Ovary (tissue), 3 donors: ENCODE measurements around the gene OTOL1.

Experiments
- EP300 ChIP-seq: sonication (generic); formaldehyde crosslinking; IDR thresholded peaks from one replicate; pipeline ENCODE4 v1.6.1; 2017; ENCODE audit warnings: antibody characterized with exemption
- TF ChIP-seq, protein P1 (sequence below), 3 donors: fragments of 450-650 bp in 2 of 3; fragments of 200-600 bp in 1 of 3; IDR thresholded peaks; one replicate each; pipeline versions ENCODE4 v1.5.1 to v1.8.0; 2016 to 2022; ENCODE audit warnings: antibody characterized with exemption in 3 of 3, mild to moderate bottlenecking in 1 of 3
- donor health status: DM: no; HTN: no; CAD: no.

DNA sequence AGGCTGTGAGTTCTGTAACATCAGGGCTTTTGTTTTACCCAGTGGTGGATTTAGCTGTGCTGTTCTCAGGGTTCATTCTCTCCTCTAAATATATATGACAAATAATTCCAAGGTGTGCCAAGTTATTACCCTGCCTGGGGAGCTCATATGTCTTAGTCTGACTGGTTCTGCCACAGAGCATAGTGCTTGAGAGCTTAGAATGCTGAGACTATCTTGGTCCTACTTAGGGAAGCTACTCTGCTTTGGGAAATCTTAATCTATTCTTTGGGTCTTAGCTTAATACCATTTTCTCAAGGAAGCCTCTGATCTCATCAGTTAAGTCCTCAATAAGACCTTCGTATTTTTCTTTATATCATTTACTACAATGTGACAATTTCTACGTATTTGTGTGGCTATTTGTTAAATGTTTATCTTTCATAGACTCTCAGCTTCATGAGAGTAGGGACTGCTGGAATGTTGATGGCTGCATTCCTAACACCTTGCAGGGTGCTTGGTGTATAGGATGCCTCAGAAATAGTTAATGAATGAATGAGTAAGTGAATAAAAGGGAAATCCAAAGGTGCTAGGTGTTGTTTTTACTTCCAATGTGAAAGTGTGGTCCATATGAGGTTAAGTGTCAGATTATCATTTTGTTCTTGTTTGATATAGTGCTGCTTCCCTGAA lies 1.8 kb downstream of the OTOL1 start:
- TF ChIP-seq, protein P1, sequence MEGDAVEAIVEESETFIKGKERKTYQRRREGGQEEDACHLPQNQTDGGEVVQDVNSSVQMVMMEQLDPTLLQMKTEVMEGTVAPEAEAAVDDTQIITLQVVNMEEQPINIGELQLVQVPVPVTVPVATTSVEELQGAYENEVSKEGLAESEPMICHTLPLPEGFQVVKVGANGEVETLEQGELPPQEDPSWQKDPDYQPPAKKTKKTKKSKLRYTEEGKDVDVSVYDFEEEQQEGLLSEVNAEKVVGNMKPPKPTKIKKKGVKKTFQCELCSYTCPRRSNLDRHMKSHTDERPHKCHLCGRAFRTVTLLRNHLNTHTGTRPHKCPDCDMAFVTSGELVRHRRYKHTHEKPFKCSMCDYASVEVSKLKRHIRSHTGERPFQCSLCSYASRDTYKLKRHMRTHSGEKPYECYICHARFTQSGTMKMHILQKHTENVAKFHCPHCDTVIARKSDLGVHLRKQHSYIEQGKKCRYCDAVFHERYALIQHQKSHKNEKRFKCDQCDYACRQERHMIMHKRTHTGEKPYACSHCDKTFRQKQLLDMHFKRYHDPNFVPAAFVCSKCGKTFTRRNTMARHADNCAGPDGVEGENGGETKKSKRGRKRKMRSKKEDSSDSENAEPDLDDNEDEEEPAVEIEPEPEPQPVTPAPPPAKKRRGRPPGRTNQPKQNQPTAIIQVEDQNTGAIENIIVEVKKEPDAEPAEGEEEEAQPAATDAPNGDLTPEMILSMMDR (IDR thresholded peaks at IDR 0.05): no peak
- TF ChIP-seq EP300: no peak
